Stomach (tissue), 9 donors: ENCODE data around the gene RAB20. TPM values are rescaled to one million over a fixed set of nuclear protein-coding genes. Genes with fewer than 3 reads are reported as not detected.

Experiments used
- DNase-seq, 2 donors: peaks; one replicate each; pipeline versions ENCODE4 v3.0.0 to v3.0.0-alpha.2; 2013 to 2019
- H3K27ac ChIP-seq, 5 donors: fragments of 200-600 bp in 4 of 5; sonication (generic) in 4 of 5; one replicate each; pipeline ENCODE4 v1.5.1; 2013 to 2019; ENCODE audit warnings: mild to moderate bottlenecking in 1 of 5, moderate library complexity in 1 of 5
- H3K27me3 ChIP-seq, 3 donors: fragments of 200-600 bp; sonication (generic); one replicate each; pipeline ENCODE4 v1.5.1; 2017 to 2019; ENCODE audit warnings: mixed run types in 1 of 3
- H3K36me3 ChIP-seq, 4 donors: fragments of 200-600 bp; sonication (generic); 1 replicate in 3 of 4; 2 replicates in 1 of 4; pipeline ENCODE4 v1.5.1; 2016 to 2019
- H3K4me1 ChIP-seq, 4 donors: fragments of 200-600 bp; sonication (generic); one replicate each; pipeline ENCODE4 v1.5.1; 2016 to 2019
- H3K4me3 ChIP-seq, 4 donors: fragments of 200-600 bp; sonication (generic) in 3 of 4; one replicate each; pipeline ENCODE4 v1.5.1; 2016 to 2019; ENCODE audit warnings: mild to moderate bottlenecking in 1 of 4
- H3K9me3 ChIP-seq, 4 donors: fragments of 200-600 bp; sonication (generic); one replicate each; pipeline ENCODE4 v1.5.1; 2016 to 2019
- EP300 ChIP-seq: sonication (generic); formaldehyde crosslinking; IDR thresholded peaks from one replicate; pipeline ENCODE4 v1.6.1; 2017; ENCODE audit warnings: antibody characterized with exemption
- POLR2A ChIP-seq, 4 donors: fragments of 450-650 bp; IDR thresholded peaks; one replicate each; pipeline ENCODE4 v1.6.1; 2016; ENCODE audit warnings: antibody characterized with exemption in 4 of 4, control low read depth in 2 of 4, mild to moderate bottlenecking in 1 of 4, moderate library complexity in 1 of 4
- POLR2AphosphoS5 ChIP-seq, 3 donors: sonication (generic); formaldehyde crosslinking; IDR thresholded peaks; one replicate each; pipeline ENCODE4 v1.6.1; 2016; ENCODE audit warnings: antibody characterized with exemption in 3 of 3
- WGBS, 5 donors: extraction: QIAGEN DNeasy Blood & Tissue Kit in 3 of 5; methylation state at CpG; one replicate each; pipeline versions ENCODE4 v1.1.5 to v1.1.7; 2013 to 2018; 5-methylcytosine and 5-hydroxymethylcytosine counted together
- intact Hi-C: fragments of 100-400 bp; cut with DNase I; formaldehyde crosslinking; loops from one replicate; pipeline ENCODE4 v1.15.1; 2023; ENCODE audit warnings: low total_unique reads
- polyA plus RNA-seq, 3 donors: library from polyadenylated mRNA; stranded (reverse); fragments of 200-250 nt; gene quantifications; one replicate each; pipeline ENCODE4 v1.2.3, GENCODE V29; 2013
- total RNA-seq, 5 donors: library from RNA; depleted of rRNA; stranded (reverse); fragments of >200 nt; gene quantifications; one replicate each; pipeline versions ENCODE4 v1.1.0 to v1.2.3, GENCODE V29; 2014 to 2016
- TF ChIP-seq, protein P1 (sequence below), 7 experiments: fragments of 450-650 bp in 4 of 7; fragments of 200-600 bp in 3 of 7; sonication (generic) in 3 of 7; IDR thresholded peaks; one replicate each; pipeline ENCODE4 v1.5.1; 2016 to 2019; ENCODE audit warnings: antibody characterized with exemption in 7 of 7, control low read depth in 2 of 7, mild to moderate bottlenecking in 1 of 7
- donor health status: healthy with polysubstance abuse.
- donor health status: Bipolar disorder and iron deficiency.
- donor health status: healthy.

RAB20 gene
- total and polyA plus RNA-seq, 8 donors: 11.7 to 44.6 (median 29.5) TPM

- Histone ChIP-seq H3K4me1 (peaks cover 0 to 4% (median 0%) of the 10 kb centered on the region in 4 donors), H3K9me3 (no peaks in the 10 kb centered on the region), H3K4me3 (no peak overlapping the region), H3K27ac (no peak overlapping the region), H3K36me3 (no peaks in the 10 kb centered on the region), H3K27me3 (no peaks in the 10 kb centered on the region)
- intact Hi-C loops: loop anchor here (10.0 kb wide), 1 partner anchor 119 kb away; no protein-coding TSS in a partner anchor
- 84 to 89% (median 86%) methylated on average over 13 of the region's 13 CpGs for WGBS, 5 donors
- TF ChIP-seq POLR2AphosphoS5 (IDR thresholded peaks at IDR 0.05) (no peak), POLR2A (IDR thresholded peaks at IDR 0.05) (no peak), EP300 (no peak)
- TF ChIP-seq, protein P1, sequence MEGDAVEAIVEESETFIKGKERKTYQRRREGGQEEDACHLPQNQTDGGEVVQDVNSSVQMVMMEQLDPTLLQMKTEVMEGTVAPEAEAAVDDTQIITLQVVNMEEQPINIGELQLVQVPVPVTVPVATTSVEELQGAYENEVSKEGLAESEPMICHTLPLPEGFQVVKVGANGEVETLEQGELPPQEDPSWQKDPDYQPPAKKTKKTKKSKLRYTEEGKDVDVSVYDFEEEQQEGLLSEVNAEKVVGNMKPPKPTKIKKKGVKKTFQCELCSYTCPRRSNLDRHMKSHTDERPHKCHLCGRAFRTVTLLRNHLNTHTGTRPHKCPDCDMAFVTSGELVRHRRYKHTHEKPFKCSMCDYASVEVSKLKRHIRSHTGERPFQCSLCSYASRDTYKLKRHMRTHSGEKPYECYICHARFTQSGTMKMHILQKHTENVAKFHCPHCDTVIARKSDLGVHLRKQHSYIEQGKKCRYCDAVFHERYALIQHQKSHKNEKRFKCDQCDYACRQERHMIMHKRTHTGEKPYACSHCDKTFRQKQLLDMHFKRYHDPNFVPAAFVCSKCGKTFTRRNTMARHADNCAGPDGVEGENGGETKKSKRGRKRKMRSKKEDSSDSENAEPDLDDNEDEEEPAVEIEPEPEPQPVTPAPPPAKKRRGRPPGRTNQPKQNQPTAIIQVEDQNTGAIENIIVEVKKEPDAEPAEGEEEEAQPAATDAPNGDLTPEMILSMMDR (IDR thresholded peaks at IDR 0.05): no peak
- no peak for DNase-seq
Observed at GRCh38 chr13:110583178-110583865, 21.8 kb upstream of the RAB20 start.

GRCh38 chr13:110582421-110582954 lies 21.0 kb upstream of the RAB20 start:
- intact Hi-C loops: loop anchor here (10.0 kb wide), 1 partner anchor 118 kb away; no protein-coding TSS in a partner anchor
- H3K4me3 ChIP-seq: no peak overlapping the region
- TF ChIP-seq EP300 (no peak), POLR2A (IDR thresholded peaks at IDR 0.05) (no peak), POLR2AphosphoS5 (IDR thresholded peaks at IDR 0.05) (no peak)
- TF ChIP-seq, protein P1 (IDR thresholded peaks at IDR 0.05): no peak
- no peaks in the 10 kb centered on the region for H3K36me3 ChIP-seq
- H3K4me1 ChIP-seq: peaks cover 0 to 4% (median 0%) of the 10 kb centered on the region in 4 donors
- 89 to 92% (median 89%) methylated on average over 13 of the region's 13 CpGs for WGBS, 5 donors
- DNase-seq: no peak
- H3K27ac ChIP-seq: no peak overlapping the region
- H3K27me3 ChIP-seq: no peaks in the 10 kb centered on the region
- no peaks in the 10 kb centered on the region for H3K9me3 ChIP-seq

DNA sequence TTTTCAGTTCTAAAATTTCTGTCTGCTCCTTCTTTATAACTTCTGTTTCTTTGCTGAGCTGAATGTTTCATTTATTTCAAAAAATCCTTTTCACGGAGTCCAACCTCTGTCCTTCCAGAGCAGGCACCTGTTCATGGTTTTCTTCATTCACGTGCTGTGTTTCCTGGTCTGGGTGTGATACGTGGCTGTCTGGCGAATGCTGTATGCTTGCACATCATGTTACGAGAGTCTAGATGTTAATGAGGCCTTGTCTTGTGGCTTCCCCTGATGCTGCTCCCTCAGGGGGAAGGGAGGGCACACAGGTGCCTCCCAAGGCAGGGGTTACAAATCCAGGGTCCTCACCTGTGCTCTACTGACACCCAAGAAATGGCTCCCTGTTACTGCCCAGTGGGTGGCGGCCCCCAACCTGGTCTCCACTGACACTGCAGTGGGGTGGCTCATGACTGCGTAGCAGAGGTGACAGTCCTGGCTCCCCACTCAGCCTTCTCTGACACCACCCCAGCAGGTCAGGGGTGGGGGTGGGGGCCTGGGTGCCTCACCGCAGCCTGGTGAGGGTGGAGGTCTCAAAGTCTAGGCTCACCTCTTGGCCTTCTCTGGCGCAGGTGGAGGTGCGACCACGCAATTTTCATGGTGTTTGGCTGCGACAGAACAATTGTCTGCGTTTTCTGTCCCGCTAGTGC lies 20.1 kb upstream of the RAB20 start:
- H3K4me3 ChIP-seq: no peak overlapping the region
- no peaks in the 10 kb centered on the region for H3K9me3 ChIP-seq
- TF ChIP-seq EP300: no peak
- TF ChIP-seq, protein P1 (IDR thresholded peaks at IDR 0.05): no peak
- H3K27me3 ChIP-seq: no peaks in the 10 kb centered on the region
- DNase-seq: no peak
- no peaks in the 10 kb centered on the region for H3K36me3 ChIP-seq
- no peak overlapping the region for H3K27ac ChIP-seq
- WGBS, 5 donors: 78 to 85% (median 84%) methylated on average over 11 to 14 of the region's 14 CpGs
- intact Hi-C loops: loop anchor here (10.0 kb wide), 1 partner anchor 117 kb away; no protein-coding TSS in a partner anchor
- peaks cover 0 to 4% (median under 1%) of the 10 kb centered on the region in 4 donors for H3K4me1 ChIP-seq

DNA sequence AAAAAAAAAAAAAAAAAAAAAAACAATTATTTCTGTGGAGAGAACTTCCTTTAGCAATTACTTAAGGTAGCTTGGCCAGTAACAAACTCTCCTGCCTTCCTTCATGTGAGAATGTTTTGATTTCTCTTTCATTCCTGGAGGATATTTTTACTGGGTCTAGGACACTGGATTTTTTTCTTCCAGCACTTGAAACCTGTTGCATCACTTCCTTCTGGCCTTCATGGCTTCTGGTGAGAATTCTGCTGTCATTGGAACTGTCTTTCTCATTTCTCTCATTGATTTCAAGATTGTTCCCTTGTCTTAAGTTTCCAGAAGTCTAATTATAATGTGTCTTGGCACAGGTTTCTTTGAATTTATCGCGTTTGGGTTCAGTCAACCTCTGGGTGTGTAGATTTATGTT lies 19.3 kb upstream of the RAB20 start:
- 46 to 67% (median 58%) methylated on average over 2 of the region's 2 CpGs for WGBS, 5 donors
- no peak for TF ChIP-seq POLR2A (IDR thresholded peaks at IDR 0.05)
- TF ChIP-seq, protein P1 (IDR thresholded peaks at IDR 0.05): no peak
- TF ChIP-seq POLR2AphosphoS5 (IDR thresholded peaks at IDR 0.05): no peak
- TF ChIP-seq EP300: no peak
- Histone ChIP-seq H3K4me3 (no peak overlapping the region), H3K27ac (no peak overlapping the region), H3K4me1 (peaks cover 2 to 12% (median 9%) of the 10 kb centered on the region in 4 donors), H3K27me3 (no peaks in the 10 kb centered on the region), H3K9me3 (no peaks in the 10 kb centered on the region), H3K36me3 (no peaks in the 10 kb centered on the region)
- DNase-seq: no peak
- intact Hi-C loops: loop anchor here (10.0 kb wide), 1 partner anchor 116 kb away; no protein-coding TSS in a partner anchor
